SKM-1 (cell line): ENCODE measurements around the gene FAM168A.
A peak's percentile ranks its signal among the peaks of the same experiment; 100 is the strongest.

ENCODE experiments used
- DNase-seq: peaks from one replicate; lab custom pipeline; 2025; ENCODE audit not compliant: unreplicated experiment; lab: John Stamatoyannopoulos, UW

The FAM168A gene

DNA sequence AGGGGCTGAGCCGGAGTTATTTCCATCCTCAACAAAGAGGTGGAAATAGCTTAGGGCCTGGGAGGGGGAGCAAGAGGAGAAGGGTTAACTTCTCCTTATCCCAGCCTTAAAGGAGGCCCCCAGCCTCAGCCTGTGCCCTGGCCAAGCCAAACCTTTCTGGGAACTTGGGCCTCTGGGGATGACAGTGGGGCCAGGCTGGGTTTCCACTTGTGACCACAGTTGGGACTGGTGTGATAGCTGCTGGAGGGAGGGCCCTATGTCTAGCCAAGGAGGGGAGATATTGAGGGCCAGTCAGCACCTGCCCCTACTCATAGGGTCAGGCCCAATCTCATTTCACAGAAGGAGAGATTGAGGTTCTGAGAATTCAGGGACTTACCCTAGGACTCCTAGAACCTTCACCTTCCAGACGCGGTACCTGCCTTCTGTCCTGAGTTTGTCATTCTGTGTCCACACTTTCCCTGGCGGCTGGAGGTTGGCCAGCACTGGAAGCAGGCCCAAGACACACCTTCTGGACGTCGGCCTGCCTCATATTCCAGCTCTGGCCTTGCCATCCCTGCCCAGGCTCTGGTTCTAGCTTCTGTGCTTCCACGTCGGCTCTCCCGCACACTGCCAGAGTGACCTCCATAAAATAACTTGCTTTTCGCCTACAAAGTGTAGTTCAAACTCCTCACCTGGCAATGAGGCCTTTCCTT is 218.6 kb downstream of the FAM168A start:
- no peak for DNase-seq

DNA sequence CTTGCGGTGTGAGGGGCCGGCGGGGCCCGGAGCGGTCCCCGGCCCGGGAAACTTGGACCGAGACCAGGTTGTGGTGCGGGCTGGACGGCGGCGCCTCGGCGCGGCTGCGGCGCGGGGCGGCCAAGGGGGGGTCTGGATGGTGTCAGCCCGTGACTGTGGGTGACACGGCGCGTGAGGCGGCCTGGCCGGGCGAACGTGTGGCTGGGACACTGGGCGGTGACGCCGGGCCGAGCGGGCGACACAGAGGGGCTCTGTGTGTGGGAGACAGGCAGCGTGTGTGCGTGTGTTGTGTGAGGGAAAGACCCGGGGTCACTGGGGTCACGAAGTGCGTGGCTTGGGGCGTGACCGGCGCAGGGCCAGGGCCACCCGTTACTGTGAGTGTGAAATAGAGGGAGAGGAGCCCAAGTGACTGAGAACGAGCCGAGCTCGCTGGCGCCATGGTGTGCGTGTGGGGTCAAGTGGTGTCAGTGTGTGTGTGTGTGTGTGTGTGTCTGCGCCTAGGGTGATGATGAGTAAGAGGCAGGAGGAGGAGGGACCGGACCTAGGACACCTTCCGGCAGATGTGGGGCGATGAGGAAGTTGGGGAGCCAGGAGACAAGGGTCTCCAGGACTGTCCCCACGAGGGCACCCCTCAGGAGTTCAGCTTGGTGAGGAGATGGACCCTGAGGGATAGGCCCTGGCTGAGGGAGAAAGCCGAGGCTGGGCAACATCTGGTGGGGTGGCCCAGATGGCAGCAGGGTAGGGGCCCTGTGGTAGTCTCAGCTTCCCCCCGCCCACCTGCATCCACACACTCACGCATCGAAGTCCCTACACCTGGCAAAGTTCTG is 220.9 kb downstream of the FAM168A start:
- DNase-seq = peak; percentile 37

DNA sequence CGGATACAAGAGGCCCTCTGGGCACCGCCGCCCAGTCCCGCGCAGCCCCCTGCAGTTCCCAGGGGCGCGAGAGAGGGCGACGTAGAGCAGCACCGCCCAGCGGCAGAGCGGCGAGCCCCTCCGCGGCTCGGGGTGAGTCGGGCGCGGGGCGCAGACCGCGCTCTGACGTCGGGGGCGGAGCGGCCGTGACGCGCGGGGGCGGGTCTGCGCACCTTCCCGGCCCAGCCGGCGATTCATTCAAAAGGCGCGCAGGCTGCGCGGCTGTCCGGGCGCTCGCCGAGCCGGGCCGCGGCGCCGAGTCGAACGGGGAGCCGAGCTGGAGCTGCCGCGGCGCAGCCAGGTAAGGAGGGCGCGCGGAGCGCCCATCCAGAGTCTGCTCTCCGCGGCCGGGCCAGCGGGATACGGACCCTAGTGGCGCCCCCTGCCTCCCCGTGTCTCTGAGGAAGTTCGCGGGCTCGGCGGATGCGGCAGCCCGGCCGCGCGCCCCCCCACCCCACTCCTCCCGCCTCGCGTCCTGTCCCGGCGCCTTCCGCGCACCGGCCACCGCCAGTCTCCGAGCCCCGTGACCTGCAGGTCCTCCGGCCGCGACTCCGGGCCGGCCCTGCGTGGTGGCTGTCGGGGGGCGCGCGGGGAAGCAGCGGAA is 221.6 kb downstream of the FAM168A start, which contains the start of gene RELT:
RELT (plus strand) TSS at position 240 of the 643 bp plus-strand sequence. CDS start 12,738 bp downstream, outside the sequence.
- peak; percentile 79 for DNase-seq

DNA sequence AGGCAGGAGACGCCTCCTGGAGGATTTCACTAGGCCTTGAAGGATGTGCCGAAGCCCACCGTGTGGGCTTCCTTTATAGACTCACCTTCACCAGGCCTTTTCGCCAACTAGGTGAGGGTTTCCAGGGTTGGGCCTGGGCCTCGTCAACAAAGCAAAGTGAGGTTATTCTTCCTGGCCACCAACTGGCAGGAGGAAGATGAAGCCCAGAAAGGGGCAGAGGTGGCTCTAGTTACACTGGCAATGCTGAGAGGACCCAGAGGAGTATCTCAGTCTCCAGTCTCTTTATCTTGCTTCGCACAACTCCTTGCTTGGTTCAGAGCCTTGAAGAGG is 222.1 kb downstream of the FAM168A start:
- DNase-seq = no peak

DNA sequence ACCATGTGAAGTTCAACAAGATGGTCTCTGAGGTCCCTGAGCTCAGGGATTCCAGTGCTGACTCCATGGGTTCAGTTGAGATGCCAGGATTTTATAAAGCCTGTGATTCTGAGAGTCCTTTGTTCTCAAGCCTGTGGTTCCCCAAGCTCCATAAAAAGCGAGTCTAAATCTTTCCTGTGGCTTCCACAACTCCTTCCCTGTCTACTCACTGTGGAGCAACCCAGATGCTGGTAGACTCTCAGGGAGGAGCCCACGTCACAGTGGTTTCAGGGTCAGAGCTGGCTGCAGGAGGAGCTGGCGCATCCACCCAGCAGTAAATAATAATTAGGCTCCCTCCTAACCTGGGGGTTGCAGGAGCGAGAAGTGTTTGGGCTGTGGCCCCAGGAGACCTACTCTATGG is 223.8 kb downstream of the FAM168A start:
- DNase-seq = no peak

DNA sequence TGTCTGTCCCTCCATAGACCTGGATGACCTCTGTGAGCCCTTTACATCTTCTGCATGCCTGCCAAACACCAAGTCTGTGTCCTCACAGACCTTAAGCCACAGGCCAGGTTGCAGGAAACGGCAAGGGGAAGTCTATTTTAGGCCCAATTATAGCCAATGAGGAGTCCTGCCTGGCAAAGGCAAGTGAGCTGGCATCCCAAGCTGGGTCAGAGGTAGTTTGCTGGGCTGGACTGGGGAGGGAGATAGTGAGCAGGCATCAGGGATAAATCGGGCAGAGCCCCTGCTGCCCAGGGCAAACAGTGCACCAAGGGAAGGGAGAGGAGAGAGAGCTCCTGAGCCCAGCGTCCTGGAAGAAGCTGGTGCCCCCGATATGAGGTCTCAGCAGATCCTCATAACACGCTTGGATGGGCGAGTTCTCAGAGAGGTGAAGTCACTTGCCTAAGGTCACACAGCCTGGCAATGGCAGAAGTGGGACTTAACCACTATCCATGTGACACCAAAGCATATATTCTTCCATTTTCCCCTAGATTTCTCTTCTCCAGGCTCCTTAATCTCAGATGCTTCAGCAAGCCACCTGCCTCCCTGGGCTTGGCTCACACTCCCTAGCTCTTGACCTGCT is 225.4 kb downstream of the FAM168A start:
- DNase-seq = peak; percentile 71

DNA sequence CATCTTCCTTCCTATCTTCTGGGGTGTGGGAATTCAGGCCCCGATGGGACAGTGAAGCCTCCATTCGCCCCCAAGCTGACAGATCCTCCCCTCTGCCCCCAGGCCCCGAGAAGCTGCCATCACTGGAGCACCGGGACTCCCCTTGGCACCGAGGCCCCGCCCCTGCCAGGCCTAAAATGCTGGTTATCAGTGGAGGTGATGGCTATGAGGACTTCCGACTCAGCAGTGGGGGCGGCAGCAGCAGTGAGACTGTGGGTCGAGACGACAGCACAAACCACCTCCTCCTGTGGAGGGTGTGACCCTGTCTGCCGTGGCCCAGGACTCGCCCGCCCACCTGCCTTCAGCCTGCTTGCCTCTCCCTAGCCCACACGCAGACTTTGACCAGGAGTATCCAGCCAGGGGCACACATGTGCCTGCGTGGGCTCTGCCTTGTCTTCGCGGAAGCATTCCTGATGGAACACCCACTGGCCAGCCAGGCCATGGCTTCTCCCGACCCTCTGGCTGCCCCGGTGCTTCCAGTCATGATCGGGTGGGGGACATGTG is 230.4 kb downstream of the FAM168A start:
- DNase-seq = no peak

DNA sequence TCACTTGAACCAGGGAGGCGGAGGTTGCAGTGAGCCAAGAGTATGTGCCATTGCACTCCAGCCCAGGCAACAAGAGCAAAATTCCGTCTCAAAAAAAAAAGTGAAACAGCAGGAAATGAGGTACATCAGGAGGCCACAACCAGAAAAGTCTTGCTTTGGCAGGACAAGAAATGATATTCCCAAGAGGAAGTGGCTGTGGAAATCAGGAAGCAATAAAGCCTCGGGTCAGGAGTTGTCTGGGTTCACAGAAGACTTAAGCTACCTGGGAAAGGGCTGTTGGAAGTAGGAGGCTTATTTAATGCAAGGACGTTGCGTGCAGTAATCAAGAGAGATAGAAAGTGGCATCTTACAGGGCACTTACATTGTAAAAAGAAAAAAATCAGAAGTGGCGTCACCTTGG is 231.0 kb downstream of the FAM168A start:
- DNase-seq = no peak

DNA sequence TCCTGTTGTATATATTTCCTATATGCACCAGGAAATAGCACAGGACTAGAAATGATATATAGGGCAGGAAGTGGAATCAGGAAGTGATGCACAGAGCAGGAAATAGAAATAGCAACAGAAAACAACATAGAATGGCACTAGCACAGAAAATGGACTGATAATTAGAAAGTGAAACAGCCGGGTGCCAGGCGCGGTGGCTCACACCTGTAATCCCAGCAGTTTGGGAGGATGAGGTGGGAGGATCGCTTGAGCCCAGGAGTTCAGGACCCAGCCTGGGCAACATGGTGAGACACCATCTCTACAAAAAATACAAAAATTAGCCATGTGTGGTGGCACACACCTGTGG is 231.7 kb downstream of the FAM168A start:
- DNase-seq = no peak

DNA sequence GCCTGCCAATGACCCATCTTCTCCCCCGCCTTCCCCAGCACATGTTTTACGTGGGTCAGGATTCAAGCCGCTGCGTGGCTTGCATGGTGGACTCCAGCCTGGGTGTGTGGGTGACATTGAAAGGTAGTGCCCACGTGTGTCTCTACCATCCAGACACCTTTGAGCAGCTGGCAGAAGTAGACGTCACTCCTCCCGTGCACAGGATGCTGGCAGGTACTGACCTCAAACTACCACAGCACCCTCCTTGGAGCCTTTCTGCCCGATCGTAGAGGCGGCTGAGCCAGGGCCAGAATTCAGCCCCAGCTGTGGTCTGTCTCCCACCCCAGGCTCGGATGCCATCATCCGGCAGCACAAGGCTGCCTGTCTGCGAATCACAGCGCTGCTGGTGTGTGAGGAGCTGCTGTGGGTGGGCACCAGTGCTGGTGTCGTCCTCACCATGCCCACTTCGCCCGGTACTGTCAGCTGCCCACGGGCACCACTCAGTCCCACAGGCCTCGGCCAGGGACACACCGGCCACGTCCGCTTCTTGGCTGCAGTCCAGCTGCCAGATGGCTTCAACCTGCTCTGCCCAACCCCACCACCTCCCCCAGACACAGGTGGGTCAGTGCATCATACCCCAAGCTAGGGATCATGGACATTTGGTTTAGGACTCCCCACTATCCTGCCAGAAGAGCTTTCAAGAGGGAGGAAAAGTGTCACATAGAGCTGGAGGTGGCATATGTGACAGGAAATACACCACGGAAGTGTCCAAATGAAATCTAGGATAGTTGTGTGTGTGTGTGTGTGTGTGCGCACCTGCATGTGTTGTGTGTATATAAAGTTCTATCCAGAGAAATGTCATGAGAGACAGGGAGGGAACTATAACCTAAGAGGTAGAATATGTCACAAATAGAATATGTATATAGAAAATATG is 232.3 kb downstream of the FAM168A start:
- DNase-seq = no peak

DNA sequence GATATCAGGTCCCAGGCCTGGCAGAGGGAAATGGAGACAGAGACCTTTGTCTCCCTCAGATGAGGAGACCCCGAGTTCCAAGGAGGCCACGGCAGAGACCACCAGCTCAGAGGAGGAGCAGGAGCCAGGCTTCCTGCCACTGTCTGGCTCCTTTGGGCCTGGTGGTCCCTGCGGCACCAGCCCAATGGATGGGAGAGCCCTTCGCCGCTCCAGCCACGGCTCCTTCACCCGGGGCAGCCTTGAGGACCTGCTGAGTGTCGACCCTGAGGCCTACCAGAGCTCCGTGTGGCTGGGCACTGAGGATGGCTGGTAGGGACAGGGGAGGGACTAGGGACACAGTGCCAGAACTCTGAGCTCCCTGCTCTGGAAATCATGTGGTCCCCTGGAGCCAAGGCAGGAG is 234.8 kb downstream of the FAM168A start:
- no peak for DNase-seq

DNA sequence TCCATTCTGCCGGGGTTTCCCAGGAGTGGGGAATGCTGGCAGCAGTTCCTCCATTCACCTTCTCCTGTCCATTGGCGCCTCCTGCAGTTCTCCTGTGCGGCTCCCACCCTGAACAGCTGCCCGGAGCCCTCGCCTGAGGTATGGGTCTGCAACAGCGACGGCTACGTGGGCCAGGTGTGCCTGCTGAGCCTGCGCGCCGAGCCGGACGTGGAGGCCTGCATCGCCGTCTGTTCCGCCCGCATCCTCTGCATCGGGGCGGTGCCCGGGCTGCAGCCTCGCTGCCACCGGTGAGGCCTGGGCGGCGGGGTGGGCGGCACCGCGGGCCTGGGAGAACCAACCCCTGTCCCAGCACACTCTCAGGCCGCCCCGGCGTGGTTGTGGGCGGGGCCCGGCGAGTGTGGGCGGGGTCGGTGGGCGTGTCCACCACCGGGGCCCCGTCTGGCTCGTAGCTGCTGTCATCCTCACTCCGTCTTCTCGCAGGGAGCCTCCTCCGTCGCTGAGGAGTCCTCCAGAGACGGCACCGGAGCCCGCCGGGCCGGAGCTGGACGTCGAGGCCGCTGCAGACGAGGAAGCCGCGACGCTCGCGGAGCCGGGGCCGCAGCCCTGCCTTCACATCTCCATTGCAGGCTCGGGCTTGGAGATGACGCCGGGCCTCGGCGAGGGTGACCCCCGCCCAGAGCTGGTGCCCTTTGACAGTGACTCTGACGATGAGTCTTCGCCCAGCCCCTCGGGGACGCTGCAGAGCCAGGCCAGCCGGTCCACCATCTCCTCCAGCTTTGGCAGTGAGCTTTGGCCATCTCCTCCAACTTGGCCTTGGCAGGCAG is 235.7 kb downstream of the FAM168A start:
- no peak for DNase-seq

DNA sequence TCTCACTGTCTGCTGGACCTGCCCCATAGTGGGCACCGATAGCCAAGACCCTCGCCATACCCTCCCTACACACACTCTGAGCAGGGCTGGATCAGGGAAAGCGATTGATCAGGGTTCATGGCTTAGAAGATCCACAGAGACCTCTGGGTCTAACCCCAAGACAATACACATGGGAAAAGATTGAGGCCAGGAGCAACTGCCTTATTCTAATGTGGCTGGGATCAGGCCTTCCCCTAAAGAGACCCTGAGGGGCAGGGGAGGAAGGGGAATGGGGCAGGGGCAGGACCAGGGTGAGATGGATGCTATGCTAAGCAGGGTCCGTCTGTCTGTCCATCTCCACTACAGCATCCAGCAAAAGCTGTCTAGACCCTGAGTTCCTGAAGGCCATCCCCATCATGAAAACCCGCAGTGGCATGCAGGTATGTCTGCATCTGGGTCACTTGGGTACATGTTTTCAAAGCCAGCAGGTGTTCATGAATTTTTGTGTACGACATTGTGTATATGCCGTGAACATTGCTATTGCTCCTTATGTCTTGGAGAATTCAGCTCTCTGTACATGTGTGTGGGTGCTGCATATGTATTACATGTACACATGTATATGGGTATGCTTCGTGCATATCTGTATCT is 237.1 kb downstream of the FAM168A start:
- no peak for DNase-seq

DNA sequence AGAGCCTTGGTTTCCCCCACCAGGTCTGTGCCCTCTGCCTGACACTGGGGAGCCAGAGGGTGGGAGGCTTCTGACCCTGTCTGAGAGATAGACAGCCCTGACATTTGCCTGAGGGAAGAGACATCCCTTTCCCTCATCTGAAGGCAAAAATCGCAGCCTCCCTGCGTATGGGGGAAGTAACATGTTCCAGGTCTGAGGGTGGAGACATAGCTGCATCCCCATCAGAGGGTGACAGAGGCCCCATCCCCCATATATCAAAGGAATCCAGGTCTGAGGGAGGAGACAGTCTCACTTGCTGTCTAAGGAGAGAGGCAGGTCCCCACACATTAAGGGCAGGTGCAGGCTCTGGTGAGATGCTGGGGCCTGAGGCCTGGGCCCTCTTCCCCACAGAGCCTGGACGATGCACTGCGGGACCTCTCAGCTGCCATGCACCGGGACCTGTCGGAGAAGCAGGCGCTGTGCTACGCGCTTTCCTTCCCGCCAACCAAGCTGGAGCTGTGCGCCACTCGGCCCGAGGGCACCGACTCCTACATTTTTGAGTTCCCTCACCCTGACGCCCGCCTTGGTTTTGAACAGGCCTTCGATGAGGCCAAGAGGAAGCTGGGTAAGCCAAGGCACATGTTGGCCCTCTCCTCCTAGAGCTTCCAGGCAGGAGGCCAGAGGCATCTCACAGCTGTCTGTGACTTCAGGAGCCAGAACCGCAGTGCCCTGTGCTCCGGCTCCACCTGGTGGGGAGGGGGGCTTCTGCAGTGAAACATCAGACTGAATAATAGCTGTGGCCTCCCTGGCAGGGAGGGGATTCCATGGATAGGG is 237.8 kb downstream of the FAM168A start:
- peak; percentile 17 for DNase-seq

DNA sequence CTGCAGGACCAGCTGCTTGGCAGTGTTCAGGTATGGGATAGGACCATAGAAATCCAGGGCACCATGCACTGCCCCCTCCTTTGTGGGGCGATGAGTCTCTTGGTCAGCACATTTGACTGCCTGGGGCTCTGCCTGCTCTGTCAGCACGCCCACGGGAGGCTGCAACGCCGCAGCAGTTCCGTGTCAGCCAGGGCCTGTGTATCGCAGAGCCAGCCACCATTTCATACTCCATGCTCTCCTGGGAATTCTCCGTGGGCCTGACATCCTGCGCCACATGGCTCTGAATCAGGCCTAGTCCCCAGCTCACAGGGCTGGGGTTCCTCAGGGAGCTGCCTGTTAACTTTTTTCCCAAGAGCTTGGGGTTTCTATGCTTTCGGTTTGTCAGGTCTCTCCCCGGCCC is 238.6 kb downstream of the FAM168A start:
- DNase-seq = no peak

DNA sequence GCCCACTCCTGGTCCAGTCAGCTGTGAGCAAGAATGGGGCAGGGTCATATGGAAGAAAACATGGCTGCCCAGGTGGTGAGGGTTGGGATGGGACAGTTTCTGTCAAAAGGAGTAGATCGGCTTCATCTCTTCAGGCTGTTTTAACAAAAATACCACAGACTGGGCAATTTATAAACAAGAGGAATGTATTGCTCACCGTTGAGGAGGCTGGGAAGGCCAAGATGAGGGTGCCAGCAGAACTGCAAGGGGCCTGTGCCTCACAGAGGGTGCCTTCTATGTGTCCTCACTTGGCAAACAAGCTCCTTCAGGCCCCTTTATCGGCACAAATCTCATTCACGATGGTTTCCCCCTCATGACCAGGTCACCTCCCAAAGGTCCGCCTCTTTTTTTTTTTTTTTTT is 239.8 kb downstream of the FAM168A start:
- DNase-seq = no peak

DNA sequence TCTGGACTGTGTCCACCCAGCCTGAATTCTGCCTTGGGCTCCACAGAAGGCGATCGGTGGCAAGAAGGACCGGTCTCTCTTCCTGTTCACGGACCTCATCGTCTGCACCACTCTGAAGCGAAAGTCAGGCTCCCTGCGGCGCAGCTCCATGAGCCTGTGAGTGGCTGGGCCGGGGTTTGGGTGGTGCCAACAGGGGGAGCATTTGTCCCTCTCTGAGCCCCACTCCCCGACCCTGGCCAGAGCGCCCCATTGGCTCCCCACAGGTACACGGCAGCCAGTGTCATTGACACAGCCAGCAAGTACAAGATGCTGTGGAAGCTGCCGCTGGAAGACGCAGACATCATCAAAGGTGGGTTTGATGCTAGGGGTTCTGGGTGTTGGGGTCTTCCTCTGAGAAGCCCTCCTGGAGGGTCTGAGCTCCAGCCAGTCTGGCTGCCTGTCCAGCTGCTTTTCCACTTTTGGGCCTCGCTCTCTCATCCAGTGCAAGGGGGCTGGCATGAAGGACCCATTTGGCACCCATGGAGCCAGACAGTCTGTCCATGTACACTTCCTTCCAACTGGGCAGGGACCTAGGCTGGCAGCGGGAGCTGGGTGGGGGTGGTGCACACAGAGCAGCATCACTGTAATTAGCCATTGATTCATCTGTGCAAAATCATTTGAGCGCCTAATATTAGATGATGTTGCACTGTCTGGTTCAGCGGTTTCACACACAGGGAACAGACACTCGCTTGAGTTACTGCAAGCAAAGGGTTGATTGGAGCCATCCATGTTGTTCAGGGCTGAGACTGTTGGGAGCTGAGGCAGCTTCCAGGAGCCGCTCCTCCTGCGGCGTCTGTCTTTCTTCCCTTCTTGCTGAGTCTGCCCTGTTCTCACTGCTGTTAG is 240.7 kb downstream of the FAM168A start:
- no peak for DNase-seq
